ENCODE data around the gene MSGN1.

The MSGN1 gene

DNA sequence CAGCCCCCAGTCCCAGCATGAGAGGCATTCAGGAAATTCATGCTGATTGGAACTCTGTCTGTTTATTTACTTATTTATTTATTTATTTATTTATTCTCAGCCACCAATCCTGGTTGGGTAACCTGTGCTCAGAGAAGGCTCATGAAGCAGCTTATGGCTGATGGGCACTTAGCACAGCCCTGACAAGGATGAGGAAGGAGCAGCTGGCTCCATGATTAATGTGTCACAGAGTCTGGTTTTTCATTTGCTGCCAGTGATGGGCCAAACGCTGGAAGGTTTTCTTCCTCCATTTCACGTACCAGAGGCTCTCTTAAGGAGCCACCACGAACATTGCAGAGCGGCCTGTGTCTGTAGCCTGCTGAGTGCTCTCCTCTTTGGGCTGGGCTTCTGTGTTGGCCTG is 33.9 kb downstream of the MSGN1 start:
- no peak for DNase-seq

DNA sequence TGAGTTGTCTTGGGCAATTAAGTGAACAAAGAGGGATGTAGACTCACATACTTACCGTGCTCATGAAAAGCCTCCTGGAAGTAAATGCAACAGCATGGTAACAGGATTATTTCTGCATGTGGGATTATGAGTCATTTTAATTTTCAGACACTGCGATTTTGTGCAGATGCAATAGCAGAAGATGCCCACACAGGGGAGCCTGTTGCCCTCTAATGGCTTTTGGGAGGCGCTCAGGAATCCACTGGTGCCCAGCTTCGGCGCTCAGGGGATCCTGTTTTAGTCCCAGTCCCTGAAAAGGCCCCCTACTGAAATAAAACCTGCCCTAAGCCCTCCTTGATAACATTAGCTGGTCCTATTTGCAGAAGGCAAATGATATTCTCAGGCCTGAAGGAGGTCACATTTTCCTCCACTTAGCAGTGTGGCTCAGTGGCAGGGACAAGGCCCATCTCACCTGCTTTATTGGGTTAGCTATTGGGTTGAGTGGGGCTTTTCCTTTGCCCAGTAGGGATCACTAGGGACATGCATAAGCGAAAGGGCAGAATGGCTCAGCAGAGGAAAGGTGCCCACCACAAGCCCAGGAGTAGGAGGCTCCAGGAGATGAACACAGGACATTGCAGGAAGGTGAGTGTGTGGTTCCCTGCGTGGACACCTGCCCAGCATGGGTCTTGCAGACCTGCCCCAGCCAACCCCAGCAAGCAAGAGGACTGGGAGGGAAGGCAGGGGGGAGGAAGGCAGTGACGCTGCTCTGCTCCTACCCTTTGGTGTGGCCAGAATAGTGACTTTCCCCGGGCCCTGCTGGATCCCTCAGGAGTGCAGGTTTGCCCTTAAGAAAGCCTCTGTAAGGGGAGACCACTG is 35.7 kb downstream of the MSGN1 start:
- no peak for DNase-seq

DNA sequence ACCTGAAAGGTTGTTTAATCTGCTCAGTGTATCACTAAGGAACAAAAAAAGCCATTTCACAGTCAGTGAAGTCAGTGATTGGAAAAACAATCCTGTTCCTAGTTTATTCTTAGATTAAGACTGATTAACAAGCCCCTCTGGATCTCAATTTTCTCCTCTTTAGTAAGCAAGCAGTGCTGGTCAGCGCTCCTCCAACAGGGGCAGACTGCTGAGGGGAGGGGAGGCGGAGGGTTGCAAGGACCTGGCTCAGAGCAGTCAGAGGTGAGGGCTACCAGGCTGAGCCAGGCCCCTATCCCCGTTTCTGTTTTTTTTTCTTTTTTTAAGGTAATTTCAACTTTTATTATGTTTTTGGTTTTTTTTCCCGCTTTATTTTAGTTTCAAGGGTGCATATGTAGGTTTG is 37.5 kb downstream of the MSGN1 start:
- DNase-seq: no peak

DNA sequence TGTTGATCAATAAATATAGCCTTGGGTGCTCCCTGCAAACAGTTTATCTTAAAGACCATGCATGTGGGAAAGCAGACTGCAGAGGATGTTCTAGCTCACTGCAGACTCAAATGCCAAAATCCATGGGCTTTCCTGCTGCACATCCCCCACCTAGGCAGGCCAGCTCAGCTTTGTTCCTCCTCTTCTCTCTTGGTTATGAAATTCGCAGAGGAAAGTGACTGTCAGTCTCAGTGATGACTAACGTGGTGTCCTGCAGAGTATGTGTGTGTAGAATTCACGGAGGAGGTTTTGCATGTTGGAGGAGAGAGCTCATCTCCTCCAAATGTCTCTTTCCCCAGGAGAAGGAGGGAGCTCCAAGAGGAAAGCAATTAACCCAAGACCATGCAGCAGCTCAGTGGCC is 40.8 kb downstream of the MSGN1 start:
- DNase-seq: no peak

DNA sequence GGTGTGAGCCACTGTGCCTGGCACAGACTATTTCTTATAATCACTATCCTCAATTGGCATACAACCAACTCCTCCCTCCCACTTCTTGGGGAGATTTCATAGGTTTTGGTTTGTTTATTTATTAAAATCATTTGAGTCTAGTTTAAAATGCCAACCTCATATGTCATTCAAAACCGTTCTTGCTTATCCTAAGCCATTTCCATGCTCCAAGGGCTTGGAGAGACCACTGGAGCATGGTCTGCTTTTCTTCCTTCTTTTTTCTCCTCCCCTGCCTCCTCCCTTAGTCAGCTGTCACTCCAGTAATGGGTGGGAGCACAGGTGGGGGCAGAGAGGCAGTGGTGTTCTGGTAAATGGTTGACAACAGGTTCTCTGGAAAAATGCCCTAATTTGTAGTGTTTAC is 41.8 kb downstream of the MSGN1 start:
- DNase-seq: no peak

DNA sequence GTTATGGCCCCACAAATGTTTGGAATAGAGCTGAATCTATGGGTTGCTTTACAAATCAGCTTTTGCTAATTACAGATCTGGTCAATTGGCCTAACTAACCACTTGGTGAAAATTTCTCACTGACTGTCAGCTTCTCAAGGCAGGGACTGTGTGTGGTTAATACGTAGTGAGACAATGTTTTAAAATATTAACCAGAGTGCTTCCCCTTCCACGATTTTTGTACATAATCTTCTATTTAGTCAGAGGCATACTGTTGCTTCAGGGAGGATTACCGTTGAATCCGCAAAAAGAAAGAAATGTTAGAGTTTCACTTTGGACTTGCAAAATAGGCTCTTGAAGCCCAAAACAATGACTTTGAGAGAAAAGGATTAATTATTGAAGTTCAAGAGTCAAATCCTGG is 47.3 kb downstream of the MSGN1 start:
- no peak for DNase-seq

DNA sequence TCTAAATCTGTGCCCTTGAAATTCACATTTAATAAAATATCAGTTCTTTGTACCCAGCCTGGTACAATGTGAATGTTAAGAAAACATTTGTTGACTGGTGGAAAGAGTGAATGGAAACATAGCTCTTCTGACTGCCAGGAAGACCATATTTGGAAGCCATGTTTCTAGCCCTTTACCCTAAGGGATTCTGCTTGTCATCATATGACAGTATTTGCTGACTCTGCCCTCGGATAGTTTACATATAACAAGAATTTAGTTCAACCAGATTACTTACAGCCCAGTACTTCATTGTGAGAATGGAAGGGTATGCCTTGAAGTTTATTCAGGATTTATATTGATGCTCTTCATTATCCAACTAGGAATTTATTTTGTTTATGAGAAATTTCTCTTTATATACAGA is 48.4 kb downstream of the MSGN1 start:
- DNase-seq: no peak

DNA sequence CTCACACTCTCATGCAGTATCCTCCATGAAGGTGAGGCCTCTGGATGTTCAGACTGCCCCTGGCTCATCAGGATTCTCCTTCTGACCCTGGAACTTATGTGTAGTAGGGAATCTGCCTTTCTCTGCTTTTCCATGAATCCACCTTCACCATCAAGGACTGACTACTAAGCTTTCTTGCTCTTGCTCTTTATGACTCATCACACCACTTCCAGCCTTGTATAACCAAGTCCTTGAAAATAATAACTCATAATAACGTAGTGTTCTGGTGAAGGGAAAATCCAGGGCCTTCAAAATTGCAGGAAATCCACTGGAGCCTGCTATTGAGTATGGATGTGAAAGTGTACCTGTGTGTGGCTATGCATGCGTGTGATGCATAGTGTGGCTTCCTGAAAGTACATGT is 50.9 kb downstream of the MSGN1 start:
- DNase-seq: no peak

Measured in NCI-H187 treated with DMSO at 0.1 percent for 48 hours (cell line).